K562 (cell line): ENCODE results near the gene CORT. TPM values are rescaled to one million over a fixed set of nuclear protein-coding genes. Genes with fewer than 3 reads are reported as not detected.
A peak's percentile ranks its signal among the peaks of the same experiment; 100 is the strongest.

ENCODE experiments used
- AFF1 ChIP-seq, 2 experiments: fragments of 450-650 bp; IDR thresholded peaks; 2 replicates each; pipeline ENCODE4 v1.6.1; 2018; ENCODE audit warnings: mild to moderate bottlenecking in 2 of 2, low read depth in 1 of 2; ENCODE audit not compliant: partially characterized antibody in 2 of 2
- ARHGAP35 ChIP-seq: fragments of 450-650 bp; IDR thresholded peaks from 2 replicates; pipeline ENCODE4 v1.6.1; 2018; ENCODE audit not compliant: partially characterized antibody
- CGGBP1 ChIP-seq: fragments of 250-450 bp; sonication (Bioruptor Pico); IDR thresholded peaks from 2 replicates; pipeline ENCODE4 v1.9.0; 2021; ENCODE audit warnings: mild to moderate bottlenecking
- DIDO1 ChIP-seq: fragments of 450-650 bp; IDR thresholded peaks from 2 replicates; pipeline ENCODE4 v1.6.1; 2016; ENCODE audit warnings: low read depth, missing biosample characterization, missing genetic modification characterization
- DLX4 ChIP-seq: fragments of 250-450 bp; sonication (Bioruptor Pico); IDR thresholded peaks from 2 replicates; pipeline ENCODE4 v1.6.1; 2021; ENCODE audit warnings: mild to moderate bottlenecking
- ELK3 ChIP-seq: fragments of 450-650 bp; formaldehyde crosslinking; IDR thresholded peaks from 2 replicates; pipeline ENCODE4 v1.4.0; 2020; ENCODE audit warnings: mild to moderate bottlenecking
- EZH2 ChIP-seq: IDR thresholded peaks from 2 replicates; pipeline ENCODE4 v1.6.1; 2012; ENCODE audit warnings: low read depth, mild to moderate bottlenecking, inconsistent platforms, low read length, borderline replicate concordance
- HDAC8 ChIP-seq: fragments of 450-650 bp; IDR thresholded peaks from 2 replicates; pipeline ENCODE4 v1.6.1; 2016; ENCODE audit warnings: mild to moderate bottlenecking, missing genetic modification characterization, moderate library complexity, missing compliant biosample characterization
- JUNB ChIP-seq: fragments of 450-650 bp; formaldehyde crosslinking; conservative IDR thresholded peaks from 2 replicates; pipeline ENCODE4 v1.4.0; 2020; ENCODE audit warnings: mild to moderate bottlenecking
- LCOR ChIP-seq: sonication (generic); formaldehyde crosslinking; IDR thresholded peaks from 2 replicates; pipeline ENCODE4 v1.8.0; 2022; ENCODE audit warnings: mild to moderate bottlenecking, missing genetic modification reagents
- NCOA6 ChIP-seq: fragments of 450-650 bp; IDR thresholded peaks from 2 replicates; pipeline ENCODE4 v1.6.1; 2017; ENCODE audit warnings: mild to moderate bottlenecking
- NCOR1 ChIP-seq: fragments of 450-650 bp; IDR thresholded peaks from 2 replicates; pipeline ENCODE4 v1.6.1; 2016; ENCODE audit warnings: mild to moderate bottlenecking, moderate library complexity
- NFIC ChIP-seq: fragments of 450-650 bp; IDR thresholded peaks from 2 replicates; pipeline ENCODE4 v1.6.1; 2017; ENCODE audit warnings: mild to moderate bottlenecking, inconsistent platforms
- TAF9B ChIP-seq: fragments of 450-650 bp; IDR thresholded peaks from 2 replicates; pipeline ENCODE4 v1.6.1; 2018; ENCODE audit warnings: mild to moderate bottlenecking; ENCODE audit not compliant: partially characterized antibody
- TEAD1 ChIP-seq, 2 experiments: fragments of 450-650 bp in 1 of 2; sonication (generic) in 1 of 2; formaldehyde crosslinking; IDR thresholded peaks; 2 replicates each; pipeline versions ENCODE4 v1.4.0 to v1.8.0; 2020 to 2022; ENCODE audit warnings: mild to moderate bottlenecking in 2 of 2, missing genetic modification reagents in 1 of 2
- TGIF2 ChIP-seq: sonication (generic); formaldehyde crosslinking; IDR thresholded peaks from 2 replicates; pipeline ENCODE4 v1.8.1; 2022; ENCODE audit warnings: mild to moderate bottlenecking, missing genetic modification reagents, moderate library complexity
- ZBTB8A ChIP-seq: fragments of 450-650 bp; IDR thresholded peaks from 2 replicates; pipeline ENCODE4 v1.6.1; 2018; ENCODE audit warnings: mild to moderate bottlenecking, moderate library complexity; ENCODE audit not compliant: partially characterized antibody
- ZNF133 ChIP-seq: fragments of 250-450 bp; sonication (Bioruptor Pico); IDR thresholded peaks from 2 replicates; pipeline ENCODE4 v1.4.0; 2020; ENCODE audit warnings: mild to moderate bottlenecking
- ZNF175 ChIP-seq: fragments of 200-800 bp; sonication (Bioruptor generic); IDR thresholded peaks from 2 replicates; pipeline ENCODE4 v1.6.1; 2016; ENCODE audit warnings: low read depth, mild to moderate bottlenecking, missing genetic modification characterization, missing compliant biosample characterization
- ZNF444 ChIP-seq: fragments of 250-450 bp; sonication (Bioruptor Pico); IDR thresholded peaks from 2 replicates; pipeline ENCODE4 v1.4.0; 2020; ENCODE audit warnings: mild to moderate bottlenecking, moderate library complexity
- polyA plus RNA-seq, 8 experiments: library from polyadenylated mRNA; depleted of rRNA in 4 of 8; stranded (reverse) in 5 of 8; unstranded in 3 of 8; fragments of >200 nt; fragmentation: Nextera tagmentation in 2 of 8; fragmentation: Illumina TruSeq in 1 of 8; extraction: Ambion mirVana in 2 of 8; extraction: Trizol in 1 of 8; gene quantifications; 2 replicates each; pipeline versions ENCODE4 v1.2.1 to v1.2.3, GENCODE V29; 2011 to 2014; ENCODE audit warnings: inconsistent platforms in 1 of 8, missing spikeins in 1 of 8
- total RNA-seq, 7 experiments: library from RNA; depleted of rRNA in 6 of 7; stranded (reverse); fragments of >200 nt in 6 of 7; fragmentation: Illumina TruSeq in 2 of 7; extraction: Trizol in 2 of 7; gene quantifications; 2 replicates each; pipeline versions ENCODE4 v1.2.1 to v1.2.3, GENCODE V29; 2011 to 2021; ENCODE audit warnings: low replicate concordance in 1 of 7

Gene CORT
- total and polyA plus RNA-seq, 9 of the 15 experiments (the other 6 are each of a cell fraction or from before 2014, with no cell fraction given) = 0.08 to 0.54 (median 0.13) TPM; not detected in 5

- TF ChIP-seq DIDO1 (tag) = peak; percentile 69
- TF ChIP-seq ZBTB8A = no peak
- no peak for TF ChIP-seq JUNB (CRISPR knock-in tag)
- TF ChIP-seq EZH2 = no peak
- TF ChIP-seq LCOR = no peak
- TF ChIP-seq TEAD1 (CRISPR knock-in tag; IDR thresholded peaks at IDR 0.05) = 0 out of 4 replicates have a peak, but pooled peaks of 1 of the 2 experiments have one; percentile 31
- TF ChIP-seq HDAC8 (tag) = no peak
- TF ChIP-seq ZNF175 (CRISPR knock-in tag) = no peak
- no peak for TF ChIP-seq ARHGAP35
- TF ChIP-seq ELK3 = no peak
- no peak for TF ChIP-seq DLX4 (CRISPR knock-in tag)
- TF ChIP-seq TGIF2 = no peak
- TF ChIP-seq ZNF444 = no peak
- no peak for TF ChIP-seq ZNF133 (CRISPR knock-in tag)
- no peak for TF ChIP-seq NCOA6
- peak; percentile 90 for TF ChIP-seq TAF9B
- 0 out of 2 replicates have a peak, but pooled peaks have one; percentile 30 for TF ChIP-seq NFIC
- peak in 1 of 2 experiments; percentile 87 for TF ChIP-seq AFF1 (IDR thresholded peaks at IDR 0.05; ENCODE audit: low read depth in 1 of 2, partially characterized antibody in 2 of 2)
- TF ChIP-seq NCOR1 = peak; percentile 34; the same call in 1 of the 2 replicates
- TF ChIP-seq CGGBP1 (CRISPR knock-in tag) = 0 out of 2 replicates have a peak, but pooled peaks have one; percentile 26
Measured at GRCh38 chr1:10474613-10475507, 25.0 kb downstream of the CORT start, which contains the start of gene PEX14 (continued).
